GM21723 (cell line): Measurements from ENCODE around the gene ICAM5.

Experiments
- ATAC-seq: cut with Tn5 transposase; IDR thresholded peaks from one replicate; pipeline ENCODE4 v1.9.1; 2021; ENCODE audit warnings: mild to moderate bottlenecking, moderate library complexity; ENCODE audit not compliant: unreplicated experiment

ICAM5 gene

GRCh38 chr19:10291554-10292205 lies 1.9 kb downstream of the ICAM5 start:
- no peak for ATAC-seq

GRCh38 chr19:10292206-10292788 lies 2.5 kb downstream of the ICAM5 start:
- peak; percentile 53 for ATAC-seq

GRCh38 chr19:10292789-10293636 lies 3.3 kb downstream of the ICAM5 start:
- no peak for ATAC-seq

GRCh38 chr19:10293637-10294367 lies 4.0 kb downstream of the ICAM5 start:
- ATAC-seq = no peak

- no peak for ATAC-seq
These were observed 4.6 kb downstream of the ICAM5 start for GRCh38 chr19:10294368-10294697.

- ATAC-seq = no peak
These were observed 5.6 kb downstream of the ICAM5 start for GRCh38 chr19:10295305-10295846.

- no peak for ATAC-seq
These were observed 6.3 kb downstream of the ICAM5 start for GRCh38 chr19:10295847-10296591.

- ATAC-seq = no peak
These were observed 10.1 kb downstream of the ICAM5 start for GRCh38 chr19:10299545-10300458.

- ATAC-seq = no peak
These were observed 15.5 kb downstream of the ICAM5 start for GRCh38 chr19:10305139-10305806.

GRCh38 chr19:10306327-10306726 lies 16.6 kb downstream of the ICAM5 start:
- ATAC-seq = no peak

GRCh38 chr19:10309423-10309822 lies 19.7 kb downstream of the ICAM5 start, which contains the start of gene ZGLP1:
Gene ZGLP1 (minus strand): TSS chr19:10309815.
- ATAC-seq = no peak

GRCh38 chr19:10315335-10316214 lies 25.8 kb downstream of the ICAM5 start, which contains the start of gene FDX2:
Gene FDX2 (minus strand): TSS chr19:10316015. CDS start chr19:10315996, 19 bp downstream.
- ATAC-seq = peak; percentile 72

GRCh38 chr19:10316229-10317044 lies 26.7 kb downstream of the ICAM5 start:
- ATAC-seq = no peak

GRCh38 chr19:10317045-10317856 lies 27.5 kb downstream of the ICAM5 start:
- no peak for ATAC-seq

- no peak for ATAC-seq
These were observed 28.2 kb downstream of the ICAM5 start for GRCh38 chr19:10317857-10318462.
